ENCODE results near the gene RAMACL. TPM values are rescaled to one million over a fixed set of nuclear protein-coding genes. Genes with fewer than 3 reads are reported as not detected.

RAMACL gene
- total and polyA plus RNA-seq, 3 experiments from 2014 or later: 0.13 to 0.60 (median 0.15) TPM

DNA sequence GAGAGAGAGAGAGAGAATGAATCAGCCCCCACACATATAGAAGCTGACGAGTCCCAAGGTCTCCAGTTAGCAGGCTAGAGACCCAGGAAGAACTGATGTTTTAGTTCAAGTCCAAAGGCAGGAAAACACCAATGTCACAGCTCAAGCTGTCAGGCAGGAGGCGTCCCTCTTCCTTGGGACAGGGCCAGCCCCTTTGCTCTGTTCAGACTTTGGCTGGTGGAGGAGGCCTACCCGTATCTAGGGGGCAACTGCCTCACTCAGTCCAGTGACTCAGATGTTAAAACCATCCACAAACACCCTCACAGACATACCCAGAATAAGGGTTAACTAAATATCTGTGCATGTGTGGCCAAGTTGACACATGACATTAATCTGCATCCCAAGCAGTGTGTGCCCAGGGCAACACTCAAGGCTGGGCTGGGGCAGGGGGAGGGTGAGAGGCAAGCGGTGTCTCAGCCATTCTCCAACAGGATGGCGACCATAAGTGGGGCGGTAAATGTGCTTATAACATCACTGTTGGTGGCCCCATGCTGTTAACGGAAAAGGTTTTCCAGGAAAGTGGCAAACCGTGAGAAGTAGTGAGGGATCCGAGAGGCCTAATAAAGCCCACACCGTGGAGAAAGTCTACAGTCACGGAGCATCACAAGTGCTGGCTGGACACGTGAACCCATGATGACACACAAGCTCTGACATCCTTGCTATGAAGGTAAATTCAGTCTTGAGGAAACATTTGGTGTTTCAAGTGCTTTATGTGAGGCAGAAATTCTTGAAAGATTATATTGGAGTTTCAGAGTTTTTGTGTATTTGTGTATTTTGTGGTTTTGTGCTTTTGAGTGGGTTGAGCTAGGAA lies 28.1 kb downstream of the RAMACL start:
- ChIA-PET POLR2A (no interaction called here), CTCF (no interaction called here)
- Histone ChIP-seq H3K36me3 (ENCODE audit: insufficient read depth, low read length) (no peaks in the 10 kb centered on the region), H3K4me1 (ENCODE audit: insufficient read depth, low read length) (no peaks in the 10 kb centered on the region), H3K27ac (ENCODE audit: low read depth, low read length) (no peak overlapping the region), H3K27me3 (ENCODE audit: insufficient read depth, low read length, poor library complexity, severe bottlenecking) (no peaks in the 10 kb centered on the region), H3K9me3 (ENCODE audit: low read length) (no peaks in the 10 kb centered on the region), H3K4me3 (ENCODE audit: low read length) (no peak overlapping the region)
- Mint-ChIP-seq H3K9me3 (peaks cover 0 to 11% (median 4%) of the 10 kb centered on the region in 5 donors), H3K36me3 (peaks cover 0 to 14% (median 2%) of the 10 kb centered on the region in 3 donors), H3K4me1 (peaks cover 0 to 5% (median 4%) of the 10 kb centered on the region in 3 donors), H3K4me3 (no peak overlapping the region), H3K27ac (no peak overlapping the region), H3K27me3 (peaks cover 9 to 29% of the 10 kb centered on the region in 2 donors)
- DNase-seq: no peak

DNA sequence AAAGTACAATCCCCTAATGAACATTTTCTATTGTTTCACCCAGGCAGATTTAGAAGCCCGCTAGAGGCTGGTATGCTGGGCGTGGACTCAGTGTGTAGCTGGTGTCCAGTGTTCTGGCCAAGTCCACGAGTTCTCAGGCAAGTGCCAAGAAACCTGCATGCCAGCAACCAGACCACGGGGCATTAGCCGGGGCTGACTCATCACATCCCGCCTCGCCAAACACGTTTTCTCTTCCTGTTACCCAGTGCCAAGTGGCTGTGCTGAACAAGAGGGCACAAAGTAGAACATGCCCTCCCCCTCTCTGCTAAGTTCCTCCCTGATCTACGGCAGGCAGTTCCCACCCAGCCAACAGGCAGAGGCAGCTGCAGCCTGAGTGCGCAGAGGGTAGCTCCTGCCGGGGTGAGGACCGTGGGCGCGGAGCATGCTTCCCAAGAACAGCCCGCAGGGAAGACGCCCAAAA lies 29.6 kb downstream of the RAMACL start:
- Mint-ChIP-seq H3K27me3 (peaks cover 8 to 29% of the 10 kb centered on the region in 2 donors), H3K36me3 (peaks cover 0 to 14% (median 2%) of the 10 kb centered on the region in 3 donors), H3K9me3 (peaks cover 0 to 11% (median 4%) of the 10 kb centered on the region in 5 donors), H3K4me3 (no peak overlapping the region), H3K4me1 (peaks cover 0 to 5% (median 4%) of the 10 kb centered on the region in 3 donors), H3K27ac (no peak overlapping the region)
- Histone ChIP-seq H3K4me3 (ENCODE audit: low read length) (no peak overlapping the region), H3K27ac (ENCODE audit: low read depth, low read length) (no peak overlapping the region), H3K36me3 (ENCODE audit: insufficient read depth, low read length) (no peaks in the 10 kb centered on the region), H3K4me1 (ENCODE audit: insufficient read depth, low read length) (no peaks in the 10 kb centered on the region), H3K9me3 (ENCODE audit: low read length) (no peaks in the 10 kb centered on the region), H3K27me3 (ENCODE audit: insufficient read depth, low read length, poor library complexity, severe bottlenecking) (no peaks in the 10 kb centered on the region)
- no peak for DNase-seq
- ChIA-PET POLR2A (no interaction called here), CTCF (no interaction called here)

DNA sequence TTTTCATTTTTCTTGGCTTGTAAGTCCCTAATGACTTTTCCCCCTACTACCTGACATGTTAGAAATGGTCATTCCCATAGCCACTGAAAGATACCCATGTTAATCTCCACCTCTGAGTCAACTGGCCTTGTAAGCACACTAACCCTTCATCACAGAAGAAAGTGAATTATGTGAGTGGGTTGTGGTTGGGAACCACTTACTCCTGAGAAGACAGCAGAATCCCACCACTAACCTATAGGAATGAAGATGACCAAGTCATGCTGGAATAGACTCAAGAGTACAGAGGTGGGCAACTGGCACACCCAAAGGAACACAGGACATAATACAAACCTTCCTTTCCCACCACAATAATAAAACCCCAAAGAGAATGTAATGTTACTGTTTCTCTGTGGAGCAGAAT lies 30.1 kb downstream of the RAMACL start:
- Mint-ChIP-seq H3K9me3 (peaks cover 0 to 9% (median 4%) of the 10 kb centered on the region in 5 donors), H3K4me1 (peaks cover 0 to 5% (median 4%) of the 10 kb centered on the region in 3 donors), H3K27me3 (peaks cover 7 to 29% of the 10 kb centered on the region in 2 donors), H3K36me3 (peaks cover 0 to 14% (median 2%) of the 10 kb centered on the region in 3 donors), H3K27ac (no peak overlapping the region), H3K4me3 (no peak overlapping the region)
- Histone ChIP-seq H3K27ac (ENCODE audit: low read depth, low read length) (no peak overlapping the region), H3K27me3 (ENCODE audit: insufficient read depth, low read length, poor library complexity, severe bottlenecking) (no peaks in the 10 kb centered on the region), H3K9me3 (ENCODE audit: low read length) (no peaks in the 10 kb centered on the region), H3K36me3 (ENCODE audit: insufficient read depth, low read length) (no peaks in the 10 kb centered on the region), H3K4me3 (ENCODE audit: low read length) (no peak overlapping the region), H3K4me1 (ENCODE audit: insufficient read depth, low read length) (no peaks in the 10 kb centered on the region)
- ChIA-PET POLR2A (no interaction called here), CTCF (no interaction called here)
- DNase-seq: no peak

DNA sequence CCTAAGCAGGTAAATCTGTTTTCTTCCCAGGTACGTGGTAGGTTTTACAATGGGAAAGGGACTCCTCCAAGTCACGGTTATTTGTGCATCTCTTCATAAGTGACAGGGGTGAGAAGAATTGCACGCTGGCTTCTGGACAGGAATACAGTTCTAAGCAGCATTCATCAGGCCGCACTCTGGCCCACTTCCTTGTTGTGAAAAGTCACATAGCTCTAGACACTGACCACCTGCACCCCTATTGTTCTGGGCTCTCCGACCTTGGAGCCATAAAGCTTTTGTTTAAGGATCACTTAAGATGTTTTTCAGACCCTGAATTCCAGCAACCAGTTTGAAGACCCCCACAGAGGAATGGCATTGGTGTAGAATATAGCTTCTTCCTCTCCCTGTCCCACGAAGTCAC lies 31.4 kb downstream of the RAMACL start:
- no peak for DNase-seq
- CTCF ChIA-PET: no interaction called here
- Histone ChIP-seq H3K4me3 (ENCODE audit: low read length) (no peak overlapping the region), H3K9me3 (ENCODE audit: low read length) (no peaks in the 10 kb centered on the region), H3K27me3 (ENCODE audit: insufficient read depth, low read length, poor library complexity, severe bottlenecking) (no peaks in the 10 kb centered on the region), H3K36me3 (ENCODE audit: insufficient read depth, low read length) (no peaks in the 10 kb centered on the region), H3K4me1 (ENCODE audit: insufficient read depth, low read length) (no peaks in the 10 kb centered on the region), H3K27ac (ENCODE audit: low read depth, low read length) (no peak overlapping the region)
- POLR2A ChIA-PET: no interaction called here
- peaks cover 0 to 10% (median 2%) of the 10 kb centered on the region in 3 donors for H3K36me3 Mint-ChIP-seq
- no peak overlapping the region for H3K27ac Mint-ChIP-seq
- peaks cover 0 to 9% (median 4%) of the 10 kb centered on the region in 5 donors for H3K9me3 Mint-ChIP-seq
- peaks cover 0 to 5% (median 4%) of the 10 kb centered on the region in 3 donors for H3K4me1 Mint-ChIP-seq
- peaks cover 7 to 29% of the 10 kb centered on the region in 2 donors for H3K27me3 Mint-ChIP-seq
- H3K4me3 Mint-ChIP-seq: no peak overlapping the region

DNA sequence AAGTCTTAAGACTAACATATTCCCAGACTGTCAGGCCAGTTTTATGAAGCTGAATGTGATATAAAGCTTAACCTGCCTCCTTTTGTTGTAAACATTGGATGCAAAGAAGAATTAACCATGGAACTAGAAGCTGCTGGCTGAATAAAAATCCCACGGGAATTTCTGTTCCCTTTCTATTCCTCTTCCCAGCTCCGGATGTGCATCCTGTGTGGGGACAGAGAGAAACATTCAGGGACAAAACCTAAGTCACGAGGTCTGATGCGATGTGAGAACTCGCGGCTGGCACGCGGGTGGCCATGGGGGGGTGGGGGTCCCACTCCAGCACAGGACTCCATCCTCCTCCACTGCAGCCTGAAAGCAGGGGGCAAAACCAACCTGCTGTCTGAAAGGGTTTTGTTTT lies 32.2 kb downstream of the RAMACL start:
- CTCF ChIA-PET: no interaction called here
- no peaks in the 10 kb centered on the region for H3K9me3 ChIP-seq (ENCODE audit: low read length)
- peaks cover 0 to 5% (median 4%) of the 10 kb centered on the region in 3 donors for H3K4me1 Mint-ChIP-seq
- H3K9me3 Mint-ChIP-seq: peaks cover 0 to 4% (median 2%) of the 10 kb centered on the region in 5 donors
- H3K4me1 ChIP-seq (ENCODE audit: insufficient read depth, low read length): no peaks in the 10 kb centered on the region
- POLR2A ChIA-PET: no interaction called here
- H3K4me3 ChIP-seq (ENCODE audit: low read length): no peak overlapping the region
- H3K27me3 ChIP-seq (ENCODE audit: insufficient read depth, low read length, poor library complexity, severe bottlenecking): no peaks in the 10 kb centered on the region
- peaks cover 0 to 5% (median 2%) of the 10 kb centered on the region in 3 donors for H3K36me3 Mint-ChIP-seq
- no peak overlapping the region for H3K27ac ChIP-seq (ENCODE audit: low read depth, low read length)
- no peak overlapping the region for H3K4me3 Mint-ChIP-seq
- peaks cover 7 to 29% of the 10 kb centered on the region in 2 donors for H3K27me3 Mint-ChIP-seq
- H3K36me3 ChIP-seq (ENCODE audit: insufficient read depth, low read length): no peaks in the 10 kb centered on the region
- H3K27ac Mint-ChIP-seq: no peak overlapping the region
- no peak for DNase-seq

DNA sequence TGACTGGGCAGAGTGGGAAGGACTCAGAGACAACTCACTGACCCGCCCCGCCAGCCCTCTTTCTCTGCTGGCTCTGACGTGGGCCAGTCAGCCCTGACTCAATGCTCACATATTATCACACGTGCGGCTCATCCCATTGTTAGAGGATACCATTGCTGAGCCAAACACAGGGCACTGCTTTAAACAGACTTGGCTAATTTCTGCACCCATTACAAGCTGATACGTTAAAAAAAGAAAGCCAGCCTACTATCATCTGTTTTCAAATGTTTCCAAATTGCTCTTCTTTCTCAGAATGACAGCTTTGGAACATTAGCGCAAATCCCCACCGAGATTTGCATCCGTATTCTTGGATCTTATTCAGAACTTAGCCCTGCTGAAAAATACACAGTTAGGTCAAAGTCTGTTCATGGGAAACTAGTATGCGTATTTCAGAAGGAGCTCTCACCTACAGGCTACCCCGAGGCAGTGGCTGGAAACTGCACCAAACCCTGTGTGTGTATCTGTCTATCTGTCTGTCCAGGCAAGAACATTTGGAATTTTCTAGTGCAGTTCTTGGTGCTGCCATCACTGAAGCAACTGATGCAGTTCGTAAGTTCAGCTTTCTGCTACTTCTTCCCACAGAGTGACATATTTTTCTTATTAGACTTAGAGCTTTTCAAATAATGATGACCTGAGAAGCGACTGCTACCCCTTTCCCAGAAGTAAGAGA lies 32.8 kb downstream of the RAMACL start:
- Histone ChIP-seq H3K27me3 (ENCODE audit: insufficient read depth, low read length, poor library complexity, severe bottlenecking) (no peaks in the 10 kb centered on the region), H3K36me3 (ENCODE audit: insufficient read depth, low read length) (no peaks in the 10 kb centered on the region), H3K9me3 (ENCODE audit: low read length) (no peaks in the 10 kb centered on the region), H3K4me3 (ENCODE audit: low read length) (no peak overlapping the region), H3K4me1 (ENCODE audit: insufficient read depth, low read length) (no peaks in the 10 kb centered on the region), H3K27ac (ENCODE audit: low read depth, low read length) (no peak overlapping the region)
- CTCF ChIA-PET: no interaction called here
- POLR2A ChIA-PET: no interaction called here
- Mint-ChIP-seq H3K27me3 (peaks cover 7 to 29% of the 10 kb centered on the region in 2 donors), H3K9me3 (peaks cover 0 to 2% (median 0%) of the 10 kb centered on the region in 5 donors), H3K4me3 (no peak overlapping the region), H3K36me3 (peaks cover 0 to 5% (median 0%) of the 10 kb centered on the region in 3 donors), H3K4me1 (peaks cover 0 to 5% (median 4%) of the 10 kb centered on the region in 3 donors), H3K27ac (no peak overlapping the region)
- DNase-seq: no peak

DNA sequence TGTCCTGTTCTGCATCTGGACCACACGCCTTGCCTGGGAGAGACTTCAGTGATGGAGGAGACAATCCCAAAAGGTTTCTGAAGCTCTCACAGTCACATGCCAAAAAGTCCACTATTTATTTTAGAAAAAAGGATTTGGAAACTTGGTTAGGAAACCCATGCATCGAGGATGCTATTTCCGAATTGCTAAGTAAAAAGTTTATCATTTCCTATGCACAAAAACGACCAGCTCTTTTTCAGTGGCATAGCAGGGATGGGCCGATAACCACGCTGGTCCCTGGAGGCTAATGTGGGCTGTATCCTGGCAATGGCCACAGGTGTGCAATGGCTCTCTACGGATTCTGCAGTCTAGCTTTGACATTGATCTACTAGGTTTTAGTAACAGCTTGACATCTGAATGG lies 33.9 kb downstream of the RAMACL start:
- Mint-ChIP-seq H3K36me3 (peaks cover 0 to 5% (median 0%) of the 10 kb centered on the region in 3 donors), H3K9me3 (no peaks in the 10 kb centered on the region), H3K4me3 (no peak overlapping the region), H3K27ac (no peak overlapping the region), H3K4me1 (peaks cover 0 to 5% (median 4%) of the 10 kb centered on the region in 3 donors), H3K27me3 (peaks cover 7 to 26% of the 10 kb centered on the region in 2 donors)
- DNase-seq: no peak
- Histone ChIP-seq H3K9me3 (ENCODE audit: low read length) (no peaks in the 10 kb centered on the region), H3K36me3 (ENCODE audit: insufficient read depth, low read length) (no peaks in the 10 kb centered on the region), H3K27ac (ENCODE audit: low read depth, low read length) (no peak overlapping the region), H3K4me1 (ENCODE audit: insufficient read depth, low read length) (no peaks in the 10 kb centered on the region), H3K4me3 (ENCODE audit: low read length) (no peak overlapping the region), H3K27me3 (ENCODE audit: insufficient read depth, low read length, poor library complexity, severe bottlenecking) (no peaks in the 10 kb centered on the region)
- POLR2A ChIA-PET: no interaction called here
- CTCF ChIA-PET: no interaction called here
